T-helper 1 cell treated with Interleukin-12 subunit alpha and Interleukin-12 subunit beta and Interleukin-4 antibody, amounts not matched to agents 30 μg/mL and 1 μg/mL, for 36 hours (primary cell): ENCODE results near the gene MACO1.
"Not testable (repeated sequence)": the region's sequence is repeated elsewhere in the genome, so short reads cannot be mapped to it uniquely, and the experiment has no call there.

Experiments
- H3K27ac Mint-ChIP-seq: one replicate; pipeline ENCODE4 v1.8.0; 2021; ENCODE audit warnings: mild to moderate bottlenecking, mixed read lengths
- H3K27me3 Mint-ChIP-seq: one replicate; pipeline ENCODE4 v1.8.0; 2021; ENCODE audit warnings: low read depth, mixed read lengths
- H3K36me3 Mint-ChIP-seq: one replicate; pipeline ENCODE4 v1.8.0; 2021; ENCODE audit warnings: low read depth, mixed read lengths
- H3K4me1 Mint-ChIP-seq: one replicate; pipeline ENCODE4 v1.8.0; 2021; ENCODE audit warnings: low read depth, mixed read lengths
- H3K4me3 Mint-ChIP-seq: one replicate; pipeline ENCODE4 v1.8.0; 2021; ENCODE audit warnings: mild to moderate bottlenecking, moderate library complexity, mixed read lengths
- H3K9me3 Mint-ChIP-seq: one replicate; pipeline ENCODE4 v1.8.0; 2021; ENCODE audit warnings: mixed read lengths

MACO1 gene

GRCh38 chr1:25435397-25436108 is 4.9 kb downstream of the MACO1 start:
- Mint-ChIP-seq H3K27ac (peak overlapping the region; percentile 67), H3K4me3 (peak overlapping the region; percentile 60), H3K4me1 (peaks cover 48% of the 10 kb centered on the region), H3K36me3 (peaks cover 1% of the 10 kb centered on the region), H3K9me3 (no peaks in the 10 kb centered on the region), H3K27me3 (no peaks in the 10 kb centered on the region)

- Mint-ChIP-seq H3K9me3 (no peaks in the 10 kb centered on the region), H3K36me3 (peaks cover 3% of the 10 kb centered on the region), H3K4me1 (peaks cover 44% of the 10 kb centered on the region), H3K27me3 (no peaks in the 10 kb centered on the region), H3K4me3 (no peak overlapping the region), H3K27ac (no peak overlapping the region)
Measured at GRCh38 chr1:25437672-25438071, 7.0 kb downstream of the MACO1 start.

GRCh38 chr1:25439287-25439686 is 8.6 kb downstream of the MACO1 start:
- Mint-ChIP-seq H3K4me1 (peaks cover 42% of the 10 kb centered on the region), H3K27me3 (no peaks in the 10 kb centered on the region), H3K36me3 (peaks cover 11% of the 10 kb centered on the region), H3K27ac (no peak overlapping the region), H3K9me3 (no peaks in the 10 kb centered on the region), H3K4me3 (no peak overlapping the region)

- peaks cover 30% of the 10 kb centered on the region for H3K4me1 Mint-ChIP-seq
- H3K36me3 Mint-ChIP-seq, result peaks cover 16% of the 10 kb centered on the region
- H3K9me3 Mint-ChIP-seq, result no peaks in the 10 kb centered on the region
- H3K27ac Mint-ChIP-seq, result no peak overlapping the region
- no peak overlapping the region for H3K4me3 Mint-ChIP-seq
- H3K27me3 Mint-ChIP-seq, result no peaks in the 10 kb centered on the region
Measured at GRCh38 chr1:25442178-25442577, 11.5 kb downstream of the MACO1 start.

GRCh38 chr1:25443030-25443699 is 12.5 kb downstream of the MACO1 start:
- H3K4me3 Mint-ChIP-seq, result no peak overlapping the region
- H3K27ac Mint-ChIP-seq, result no peak overlapping the region
- peaks cover 24% of the 10 kb centered on the region for H3K36me3 Mint-ChIP-seq
- H3K27me3 Mint-ChIP-seq, result no peaks in the 10 kb centered on the region
- H3K9me3 Mint-ChIP-seq, result no peaks in the 10 kb centered on the region
- peaks cover 39% of the 10 kb centered on the region for H3K4me1 Mint-ChIP-seq

- H3K27ac Mint-ChIP-seq, H3K27me3 Mint-ChIP-seq, H3K4me3 Mint-ChIP-seq, H3K9me3 Mint-ChIP-seq: not testable (repeated sequence)
- H3K4me1 Mint-ChIP-seq, result peaks cover 39% of the 10 kb centered on the region
- H3K36me3 Mint-ChIP-seq, result peaks cover 24% of the 10 kb centered on the region
Measured at GRCh38 chr1:25444604-25445003, 13.9 kb downstream of the MACO1 start.

GRCh38 chr1:25445993-25446538 is 15.4 kb downstream of the MACO1 start:
- H3K27ac Mint-ChIP-seq, result no peak overlapping the region
- H3K4me1 Mint-ChIP-seq, result peaks cover 42% of the 10 kb centered on the region
- H3K9me3 Mint-ChIP-seq, result no peaks in the 10 kb centered on the region
- no peaks in the 10 kb centered on the region for H3K27me3 Mint-ChIP-seq
- peaks cover 30% of the 10 kb centered on the region for H3K36me3 Mint-ChIP-seq
- H3K4me3 Mint-ChIP-seq, result peak overlapping the region; percentile 12

GRCh38 chr1:25447547-25447946 is 16.9 kb downstream of the MACO1 start:
- Mint-ChIP-seq H3K9me3 (no peaks in the 10 kb centered on the region), H3K27me3 (no peaks in the 10 kb centered on the region), H3K4me3 (no peak overlapping the region), H3K27ac (peak overlapping the region; percentile 75), H3K36me3 (peaks cover 30% of the 10 kb centered on the region), H3K4me1 (peaks cover 35% of the 10 kb centered on the region)

- Mint-ChIP-seq H3K27me3 (no peaks in the 10 kb centered on the region), H3K36me3 (peaks cover 26% of the 10 kb centered on the region), H3K9me3 (no peaks in the 10 kb centered on the region), H3K4me1 (peaks cover 24% of the 10 kb centered on the region), H3K4me3 (no peak overlapping the region), H3K27ac (no peak overlapping the region)
Measured at GRCh38 chr1:25450891-25451290, 20.2 kb downstream of the MACO1 start.

GRCh38 chr1:25451908-25452307 is 21.2 kb downstream of the MACO1 start:
- Mint-ChIP-seq H3K4me3 (no peak overlapping the region), H3K9me3 (no peaks in the 10 kb centered on the region), H3K27ac (no peak overlapping the region), H3K27me3 (no peaks in the 10 kb centered on the region), H3K36me3 (peaks cover 24% of the 10 kb centered on the region), H3K4me1 (peaks cover 17% of the 10 kb centered on the region)

GRCh38 chr1:25456502-25456901 is 25.8 kb downstream of the MACO1 start:
- H3K27me3 Mint-ChIP-seq, result no peaks in the 10 kb centered on the region
- H3K4me1 Mint-ChIP-seq, result no peaks in the 10 kb centered on the region
- H3K4me3 Mint-ChIP-seq, result no peak overlapping the region
- peaks cover 35% of the 10 kb centered on the region for H3K36me3 Mint-ChIP-seq
- H3K27ac Mint-ChIP-seq, result no peak overlapping the region
- H3K9me3 Mint-ChIP-seq, result peaks cover 6% of the 10 kb centered on the region

GRCh38 chr1:25458541-25459298 is 28.0 kb downstream of the MACO1 start:
- Mint-ChIP-seq H3K36me3 (peaks cover 39% of the 10 kb centered on the region), H3K4me3 (no peak overlapping the region), H3K4me1 (no peaks in the 10 kb centered on the region)

GRCh38 chr1:25460020-25460419 is 29.3 kb downstream of the MACO1 start:
- Mint-ChIP-seq H3K9me3 (peaks cover 6% of the 10 kb centered on the region), H3K36me3 (peaks cover 34% of the 10 kb centered on the region), H3K27me3 (no peaks in the 10 kb centered on the region), H3K4me3 (no peak overlapping the region), H3K27ac (no peak overlapping the region), H3K4me1 (no peaks in the 10 kb centered on the region)

More at GRCh38 chr1:25458541-25459298, 28.0 kb downstream of the MACO1 start:
- Mint-ChIP-seq H3K9me3 (peaks cover 6% of the 10 kb centered on the region), H3K27ac (no peak overlapping the region), H3K27me3 (no peaks in the 10 kb centered on the region)

GRCh38 chr1:25460816-25461215 is 30.1 kb downstream of the MACO1 start:
- H3K4me3 Mint-ChIP-seq, H3K4me1 Mint-ChIP-seq, H3K27me3 Mint-ChIP-seq, H3K9me3 Mint-ChIP-seq, H3K27ac Mint-ChIP-seq: not testable (repeated sequence)
- H3K36me3 Mint-ChIP-seq, result peaks cover 36% of the 10 kb centered on the region
